ENCODE results near the gene RCVRN.

- TF ChIP-seq CTCF (IDR thresholded peaks at IDR 0.05; ENCODE audit: low read depth, low read length), result no peak
- TF ChIP-seq EZH2phosphoT487 (IDR thresholded peaks at IDR 0.05; ENCODE audit: low read depth), result no peak
Measured at GRCh38 chr17:9940841-9941240, 35.8 kb upstream of the RCVRN start.

Measured in OCI-LY3 (cell line).